Measurements from ENCODE around the gene VAC14. TPM values are rescaled to one million over a fixed set of nuclear protein-coding genes. Genes with fewer than 3 reads are reported as not detected.

VAC14 gene
- total and polyA plus RNA-seq, 2 of the 8 experiments (the other 6 are each of a cell fraction or from before 2014, with no cell fraction given): 56.0 to 108 TPM

GRCh38 chr16:70725024-70725911 is 75.7 kb downstream of the VAC14 start:
- H3K27ac ChIP-seq (ENCODE audit: low read depth, low read length): no peak overlapping the region; the same call in 1 of the 2 replicates
- no peak overlapping the region for H3K9ac ChIP-seq (replicated peaks in 1 of 4; ENCODE audit: extremely low read depth in 1 of 4, low read depth in 3 of 4, low read length in 3 of 4)
- POLR2A ChIA-PET (ENCODE audit: partially characterized antibody): interaction anchor here (1.1 to 1.3 kb wide), 3 partner anchors 11 to 46 kb away, joined by 3 to 5 read pairs (median 4); no protein-coding TSS in a partner anchor
- H3K18ac ChIP-seq (ENCODE audit: extremely low read depth, low read length): no peak overlapping the region
- H2BK12ac ChIP-seq (ENCODE audit: low read depth, low read length): no peak overlapping the region
- no peaks in the 10 kb centered on the region; the same call in 1 of the 2 replicates for H3K79me1 ChIP-seq (ENCODE audit: low read depth, low read length)
- no peak for FAIRE-seq
- H3K23ac ChIP-seq (ENCODE audit: insufficient read length): no peak overlapping the region
- DNase-seq (ENCODE audit: low read depth in 1 of 2, low spot score in 2 of 2): no peak
- H3K56ac ChIP-seq (replicated peaks; ENCODE audit: insufficient read length, low read depth, low read length): no peak overlapping the region
- peaks cover 0 to 2% of the 10 kb centered on the region in 2 experiments; a peak in 1 of 4 replicates for H3K9me3 ChIP-seq (ENCODE audit: insufficient read depth in 2 of 2, low read depth in 1 of 2, low read length in 1 of 2)
- no peak overlapping the region for H4K91ac ChIP-seq (replicated peaks; ENCODE audit: insufficient read length, low read length)
- CTCF ChIA-PET (ENCODE audit: partially characterized antibody): interaction anchor here (0.8 to 1.8 kb wide), 8 partner anchors 9 to 46 kb away, joined by 3 to 6 read pairs (median 3); no protein-coding TSS in a partner anchor
- no peaks in the 10 kb centered on the region for H3K79me2 ChIP-seq (ENCODE audit: control insufficient read depth in 1 of 2, insufficient read depth in 2 of 2, low read length in 2 of 2)
- no peaks in the 10 kb centered on the region for H4K20me1 ChIP-seq (replicated peaks in 1 of 2; ENCODE audit: control insufficient read depth in 1 of 2, insufficient read depth in 2 of 2, low read length in 2 of 2)
- H4K8ac ChIP-seq (ENCODE audit: extremely low read depth, insufficient read depth, low read length): peak overlapping the region; percentile 57; the same call in 1 of the 2 replicates
- no peak overlapping the region for H2BK5ac ChIP-seq (ENCODE audit: low read depth, low read length)
- no peak overlapping the region for H3K4me3 ChIP-seq (ENCODE audit: extremely low read depth in 1 of 4, insufficient read depth in 2 of 4, low read depth in 3 of 4, low read length in 4 of 4)
- H2AFZ ChIP-seq (ENCODE audit: low read length): no peak overlapping the region
- 94% methylated on average over 20 of the region's 22 CpGs; no CpG with 5 or more reads in 1 of the 2 experiments for WGBS, 2 experiments (ENCODE audit: extremely low coverage in 1 of 2, insufficient coverage in 1 of 2, insufficient read length in 1 of 2, insufficient replicate concordance in 2 of 2, low coverage in 1 of 2, low lambda C conversion rate in 2 of 2, missing lambda C conversion rate in 1 of 2)
- peaks cover 2% of the 10 kb centered on the region; the same call in 1 of the 2 replicates for H3K23me2 ChIP-seq (ENCODE audit: low read depth, low read length)
- H4K5ac ChIP-seq (ENCODE audit: insufficient read length, low read depth, low read length): no peak overlapping the region
- H2AK5ac ChIP-seq (ENCODE audit: low read depth, low read length): no peak overlapping the region
- H2BK20ac ChIP-seq (ENCODE audit: low read length): no peak overlapping the region
- no peak overlapping the region for H3K4ac ChIP-seq (replicated peaks; ENCODE audit: insufficient read length, low read depth, low read length)
- no peaks in the 10 kb centered on the region for H3K27me3 ChIP-seq (replicated peaks in 1 of 4; ENCODE audit: control insufficient read depth in 3 of 4, extremely low read depth in 1 of 4, insufficient read depth in 3 of 4, low read length in 3 of 4)
- 0 out of 8 replicates have a peak, but pooled peaks cover 0 to 2% (median under 1%) of the 10 kb centered on the region in 4 experiments for H3K36me3 ChIP-seq (ENCODE audit: control insufficient read depth in 2 of 4, insufficient read depth in 4 of 4, low read length in 3 of 4)
- H2BK15ac ChIP-seq (ENCODE audit: low read length): no peak overlapping the region
- H3K14ac ChIP-seq (ENCODE audit: insufficient read length): no peak overlapping the region
- H2BK120ac ChIP-seq (replicated peaks; ENCODE audit: low read depth, low read length): no peak overlapping the region
- H3K4me2 ChIP-seq (ENCODE audit: insufficient read depth in 1 of 2, low read depth in 2 of 2, low read length in 2 of 2): no peak overlapping the region
- peaks cover 0 to 6% (median 2%) of the 10 kb centered on the region in 4 experiments; a peak in 1 of 7 replicates for H3K4me1 ChIP-seq (replicated peaks in 1 of 4; ENCODE audit: control insufficient read depth in 3 of 4, insufficient read depth in 4 of 4, low read length in 3 of 4)
- no peak for TF ChIP-seq TAF7 (optimal IDR thresholded peaks at IDR 0.05; ENCODE audit: borderline replicate concordance, low read depth, low read length)
- TF ChIP-seq GTF2F1 (IDR thresholded peaks at IDR 0.05; ENCODE audit: borderline replicate concordance, low read depth, low read length): no peak
- TF ChIP-seq EP300 (IDR thresholded peaks at IDR 0.05; ENCODE audit: borderline replicate concordance in 1 of 2, low read depth in 2 of 2, low read length in 2 of 2): no peak
- TF ChIP-seq JUN (IDR thresholded peaks at IDR 0.05; ENCODE audit: low read depth, low read length): no peak
- TF ChIP-seq PHF8 (conservative IDR thresholded peaks at IDR 0.05; ENCODE audit: low read depth, low read length): no peak
- no peak for TF ChIP-seq HDAC2 (IDR thresholded peaks at IDR 0.05; ENCODE audit: borderline replicate concordance in 1 of 2, low read depth in 2 of 2, low read length in 2 of 2)
- no peak for TF ChIP-seq ZNF274 (IDR thresholded peaks at IDR 0.05; ENCODE audit: borderline replicate concordance, extremely low read depth, low read length)
- TF ChIP-seq CREB1 (IDR thresholded peaks at IDR 0.05): no peak
- TF ChIP-seq CBX8 (IDR thresholded peaks at IDR 0.05; ENCODE audit: borderline replicate concordance, low read depth, low read length): no peak
- no peak for TF ChIP-seq NRF1 (IDR thresholded peaks at IDR 0.05; ENCODE audit: low read depth, low read length)
- no peak for TF ChIP-seq TEAD4 (IDR thresholded peaks at IDR 0.05; ENCODE audit: low read depth, low read length)
